Uterus (tissue), 2 donors: Measurements from ENCODE around the gene CHD3.

Experiments used
- CTCF ChIP-seq, 4 experiments: fragments of 200-600 bp in 2 of 4; fragments of 450-650 bp in 2 of 4; sonication (generic) in 2 of 4; IDR thresholded peaks; one replicate each; pipeline ENCODE4 v1.5.1; 2016 to 2019; ENCODE audit warnings: antibody characterized with exemption in 4 of 4, mild to moderate bottlenecking in 2 of 4, moderate library complexity in 1 of 4
- POLR2A ChIP-seq, 2 donors: fragments of 450-650 bp; IDR thresholded peaks; one replicate each; pipeline ENCODE4 v1.6.1; 2016; ENCODE audit warnings: antibody characterized with exemption in 2 of 2, mild to moderate bottlenecking in 1 of 2, moderate library complexity in 1 of 2

DNA sequence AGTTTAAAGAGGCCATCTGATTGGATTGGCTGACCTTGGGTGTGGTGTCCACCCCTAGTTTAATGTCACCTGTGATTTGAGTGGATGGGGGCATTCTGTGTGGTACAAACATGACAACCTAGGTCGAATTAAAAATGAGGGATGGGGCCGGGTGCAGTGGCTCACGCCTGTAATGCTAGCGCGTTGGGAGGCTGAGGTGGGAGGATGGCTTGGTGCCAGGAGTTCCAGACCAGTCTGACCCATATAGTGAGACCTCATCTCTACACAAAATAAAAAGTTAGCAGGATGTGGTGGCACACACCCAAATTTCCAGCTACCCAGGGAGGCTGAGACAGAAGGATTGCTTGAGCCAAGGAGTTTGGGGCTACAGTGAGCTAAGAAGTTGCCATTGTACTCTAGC is 57.9 kb downstream of the CHD3 start:
- no peak for TF ChIP-seq POLR2A (IDR thresholded peaks at IDR 0.05)
- no peak for TF ChIP-seq CTCF (IDR thresholded peaks at IDR 0.05)
